ENCODE data around the gene AP2M1.

The AP2M1 gene

GRCh38 chr3:184200825-184201224 lies 26.2 kb downstream of the AP2M1 start:
- H3K27ac ChIP-seq = no peak overlapping the region
- no peak for TF ChIP-seq CTCF (conservative IDR thresholded peaks at IDR 0.05; ENCODE audit: low read depth)
- no peak for DNase-seq (ENCODE audit: low spot score)
- ChIA-PET CTCF (no interaction called here), POLR2A (ENCODE audit: low non-redundant PET) (no interaction called here)

- CTCF ChIA-PET = interaction anchor here (0.7 to 1.2 kb wide), 3 partner anchors 8 to 25 kb away, joined by 3 to 4 read pairs (median 3); no protein-coding TSS in a partner anchor
- H3K27ac ChIP-seq = no peak overlapping the region
- no peak for DNase-seq (ENCODE audit: low spot score)
- POLR2A ChIA-PET (ENCODE audit: low non-redundant PET) = interaction anchor here (1.0 kb wide), 1 partner anchor 9 kb away, joined by 5 read pairs; no protein-coding TSS in a partner anchor
- no peak for TF ChIP-seq CTCF (conservative IDR thresholded peaks at IDR 0.05; ENCODE audit: low read depth)
These were observed 28.9 kb downstream of the AP2M1 start for GRCh38 chr3:184203526-184203925.

GRCh38 chr3:184209146-184209923 lies 34.7 kb downstream of the AP2M1 start:
- TF ChIP-seq CTCF (conservative IDR thresholded peaks at IDR 0.05; ENCODE audit: low read depth) = no peak
- DNase-seq (ENCODE audit: low spot score) = no peak
- ChIA-PET POLR2A (ENCODE audit: low non-redundant PET) (interaction anchor here (0.7 kb wide), 1 partner anchor 31 kb away, joined by 4 read pairs; no protein-coding TSS in a partner anchor), CTCF (interaction anchor here (0.7 to 1.0 kb wide), 2 partner anchors 15 to 452 kb away, joined by 4 to 5 read pairs; no protein-coding TSS in a partner anchor)
- no peak overlapping the region for H3K27ac ChIP-seq

GRCh38 chr3:184211297-184211696 lies 36.6 kb downstream of the AP2M1 start:
- no peak for TF ChIP-seq CTCF (conservative IDR thresholded peaks at IDR 0.05; ENCODE audit: low read depth)
- POLR2A ChIA-PET (ENCODE audit: low non-redundant PET) = no interaction called here
- DNase-seq (ENCODE audit: low spot score) = no peak
- no peak overlapping the region for H3K27ac ChIP-seq
- CTCF ChIA-PET = interaction anchor here (1.0 to 1.1 kb wide), 2 partner anchors 16 to 327 kb away, joined by 3 to 6 read pairs; no protein-coding TSS in a partner anchor

- CTCF ChIA-PET = interaction anchor here (1.0 kb wide), 1 partner anchor 328 kb away, joined by 3 read pairs; no protein-coding TSS in a partner anchor
- TF ChIP-seq CTCF (conservative IDR thresholded peaks at IDR 0.05; ENCODE audit: low read depth) = no peak
- no peak for DNase-seq (ENCODE audit: low spot score)
- POLR2A ChIA-PET (ENCODE audit: low non-redundant PET) = no interaction called here
- H3K27ac ChIP-seq = no peak overlapping the region
These were observed 37.1 kb downstream of the AP2M1 start for GRCh38 chr3:184211718-184212117.

- no peak for DNase-seq (ENCODE audit: low spot score)
- CTCF ChIA-PET = no interaction called here
- H3K27ac ChIP-seq = no peak overlapping the region
- TF ChIP-seq CTCF (conservative IDR thresholded peaks at IDR 0.05; ENCODE audit: low read depth) = no peak
- POLR2A ChIA-PET (ENCODE audit: low non-redundant PET) = no interaction called here
These were observed 44.2 kb downstream of the AP2M1 start for GRCh38 chr3:184218814-184219213.

All from RWPE1 (cell line).